Measurements from ENCODE around the gene COPZ1.

Gene COPZ1

GRCh38 chr12:54300225-54300731, 24.7 kb upstream of the COPZ1 start:
- no peak for TF ChIP-seq EZH2phosphoT487 (IDR thresholded peaks at IDR 0.05; ENCODE audit: borderline replicate concordance)
- H3K4me2 ChIP-seq (ENCODE audit: low read depth, low read length, poor library complexity, severe bottlenecking) = peak overlapping the region; percentile 98
- H3K27me3 ChIP-seq (ENCODE audit: insufficient read depth, low read length, poor library complexity, severe bottlenecking) = peaks cover 5% of the 10 kb centered on the region
- peak overlapping the region; percentile 95 for H3K4me3 ChIP-seq (ENCODE audit: low read length, poor library complexity, severe bottlenecking)
- H3K79me2 ChIP-seq (ENCODE audit: insufficient read depth, low read length) = peaks cover 70% of the 10 kb centered on the region
- no peaks in the 10 kb centered on the region for H3K9me3 ChIP-seq (ENCODE audit: insufficient read depth, low read depth, low read length)
- H3K9me2 ChIP-seq (replicated peaks; ENCODE audit: low read depth, low read length) = no peaks in the 10 kb centered on the region
- peaks cover 77% of the 10 kb centered on the region for H3K4me1 ChIP-seq (ENCODE audit: insufficient read depth, low read length, poor library complexity, severe bottlenecking)
- H4K20me1 ChIP-seq (ENCODE audit: insufficient read depth, low read length, poor library complexity, severe bottlenecking) = no peaks in the 10 kb centered on the region
- no peaks in the 10 kb centered on the region for H3K36me3 ChIP-seq (ENCODE audit: insufficient read depth, low read length)
- peak overlapping the region; percentile 99 for H3K9ac ChIP-seq (ENCODE audit: low read depth, low read length, poor library complexity, severe bottlenecking)
- H2AFZ ChIP-seq (ENCODE audit: low read length) = no peak overlapping the region
- peaks cover 11% of the 10 kb centered on the region; the same call in 1 of the 2 replicates for H3F3A ChIP-seq (ENCODE audit: low read depth)

GRCh38 chr12:54300732-54301427, 24.1 kb upstream of the COPZ1 start, which contains the start of gene NFE2:
Gene NFE2 (minus strand): TSS chr12:54301015. CDS start chr12:54295248, 5,767 bp downstream.
- H3F3A ChIP-seq (ENCODE audit: low read depth) = peaks cover 11% of the 10 kb centered on the region; the same call in 1 of the 2 replicates
- H3K79me2 ChIP-seq (ENCODE audit: insufficient read depth, low read length) = peaks cover 64% of the 10 kb centered on the region
- peak within 1 kb of the TSS; percentile 98 for H3K4me2 ChIP-seq (ENCODE audit: low read depth, low read length, poor library complexity, severe bottlenecking)
- no peaks in the 10 kb centered on the region for H3K36me3 ChIP-seq (ENCODE audit: insufficient read depth, low read length)
- H3K27me3 ChIP-seq (ENCODE audit: insufficient read depth, low read length, poor library complexity, severe bottlenecking) = peaks cover 5% of the 10 kb centered on the region
- no peaks in the 10 kb centered on the region for H3K9me2 ChIP-seq (replicated peaks; ENCODE audit: low read depth, low read length)
- peak within 1 kb of the TSS; percentile 99 for H3K9ac ChIP-seq (ENCODE audit: low read depth, low read length, poor library complexity, severe bottlenecking)
- H3K4me1 ChIP-seq (ENCODE audit: insufficient read depth, low read length, poor library complexity, severe bottlenecking) = peaks cover 76% of the 10 kb centered on the region
- H4K20me1 ChIP-seq (ENCODE audit: insufficient read depth, low read length, poor library complexity, severe bottlenecking) = no peaks in the 10 kb centered on the region
- TF ChIP-seq EZH2phosphoT487 (IDR thresholded peaks at IDR 0.05; ENCODE audit: borderline replicate concordance) (no peak), CTCF (conservative IDR thresholded peaks at IDR 0.05; ENCODE audit: low read length) (no peak; the same call in 1 of the 2 replicates)
- H3K4me3 ChIP-seq (ENCODE audit: low read length, poor library complexity, severe bottlenecking) = peak within 1 kb of the TSS; percentile 95
- no peaks in the 10 kb centered on the region for H3K9me3 ChIP-seq (ENCODE audit: insufficient read depth, low read depth, low read length)
- no peak within 1 kb of the TSS for H2AFZ ChIP-seq (ENCODE audit: low read length)

- no peak for TF ChIP-seq EZH2phosphoT487 (IDR thresholded peaks at IDR 0.05; ENCODE audit: borderline replicate concordance)
- TF ChIP-seq CTCF (conservative IDR thresholded peaks at IDR 0.05; ENCODE audit: low read length) = no peak
- Histone ChIP-seq H3K79me2 (ENCODE audit: insufficient read depth, low read length) (peaks cover 63% of the 10 kb centered on the region), H3K36me3 (ENCODE audit: insufficient read depth, low read length) (no peaks in the 10 kb centered on the region), H3F3A (ENCODE audit: low read depth) (peaks cover 11% of the 10 kb centered on the region; the same call in 1 of the 2 replicates), H3K27me3 (ENCODE audit: insufficient read depth, low read length, poor library complexity, severe bottlenecking) (peaks cover 5% of the 10 kb centered on the region), H3K4me1 (ENCODE audit: insufficient read depth, low read length, poor library complexity, severe bottlenecking) (peaks cover 76% of the 10 kb centered on the region), H4K20me1 (ENCODE audit: insufficient read depth, low read length, poor library complexity, severe bottlenecking) (no peaks in the 10 kb centered on the region), H3K9me2 (replicated peaks; ENCODE audit: low read depth, low read length) (no peaks in the 10 kb centered on the region), H3K9ac (ENCODE audit: low read depth, low read length, poor library complexity, severe bottlenecking) (peak overlapping the region; percentile 99), H3K9me3 (ENCODE audit: insufficient read depth, low read depth, low read length) (no peaks in the 10 kb centered on the region), H3K4me2 (ENCODE audit: low read depth, low read length, poor library complexity, severe bottlenecking) (peak overlapping the region; percentile 98), H3K4me3 (ENCODE audit: low read length, poor library complexity, severe bottlenecking) (peak overlapping the region; percentile 95), H2AFZ (ENCODE audit: low read length) (no peak overlapping the region)
These were observed 23.4 kb upstream of the COPZ1 start for GRCh38 chr12:54301428-54302048.

Data from Loucy (cell line).